Lower lobe of right lung (tissue), 2 donors: ENCODE results near the gene TNRC6A. TPM values are rescaled to one million over a fixed set of nuclear protein-coding genes. Genes with fewer than 3 reads are reported as not detected.

Experiments used
- ATAC-seq, 2 donors: fragments of 200-7000 bp; cut with Tn5 transposase; one replicate each; pipeline ENCODE4 v1.9.1; 2020 to 2022; ENCODE audit warnings: mild to moderate bottlenecking in 2 of 2, moderate library complexity in 2 of 2
- DNase-seq: peaks from one replicate; pipeline ENCODE4 v3.0.0-alpha.2; 2020
- H3K27ac ChIP-seq: fragments of 200-600 bp; one replicate; pipeline ENCODE4 v1.8.0; 2022
- H3K27me3 ChIP-seq: fragments of 200-600 bp; one replicate; pipeline ENCODE4 v1.8.0; 2022; ENCODE audit warnings: low read depth
- H3K36me3 ChIP-seq: fragments of 200-600 bp; one replicate; pipeline ENCODE4 v1.8.0; 2022; ENCODE audit warnings: mild to moderate bottlenecking
- H3K4me1 ChIP-seq: fragments of 200-600 bp; one replicate; pipeline ENCODE4 v1.8.0; 2022
- H3K4me3 ChIP-seq: fragments of 200-600 bp; one replicate; pipeline ENCODE4 v1.8.0; 2022; ENCODE audit warnings: mild to moderate bottlenecking
- H3K9me3 ChIP-seq: fragments of 200-600 bp; one replicate; pipeline ENCODE4 v1.8.0; 2022
- CTCF ChIP-seq: fragments of 200-600 bp; IDR thresholded peaks from one replicate; pipeline ENCODE4 v1.8.0; 2022; ENCODE audit warnings: antibody characterized with exemption, mild to moderate bottlenecking
- intact Hi-C: fragments of 100-400 bp; cut with DNase I; formaldehyde crosslinking; loops from one replicate; pipeline ENCODE4 v1.11.0; 2022
- total RNA-seq: library from RNA; stranded (reverse); fragmentation: NEBNext Ultra II Directional; extraction: Animal tissue kit (Norgen Biotek cat#: 25700); gene quantifications from one replicate; pipeline ENCODE4 v1.2.1, GENCODE V29; 2021
- donor health status: DM: no; HTN: yes; CAD: no; lungs with severe emphysema.

The TNRC6A gene
- total RNA-seq, 1 donor from 2014 or later: 49.4 TPM

GRCh38 chr16:24774510-24774909 is 45.1 kb downstream of the TNRC6A start:
- Histone ChIP-seq H3K36me3 (peaks cover 37% of the 10 kb centered on the region), H3K4me1 (peaks cover 14% of the 10 kb centered on the region), H3K27me3 (no peaks in the 10 kb centered on the region), H3K4me3 (no peak overlapping the region), H3K27ac (no peak overlapping the region), H3K9me3 (no peaks in the 10 kb centered on the region)
- intact Hi-C loops: no loop called here
- DNase-seq (no peak), ATAC-seq (no peak)
- TF ChIP-seq CTCF: no peak

GRCh38 chr16:24775455-24775854 is 46.0 kb downstream of the TNRC6A start:
- Histone ChIP-seq H3K27me3 (no peaks in the 10 kb centered on the region), H3K4me3 (no peak overlapping the region), H3K36me3 (peaks cover 46% of the 10 kb centered on the region), H3K4me1 (peaks cover 14% of the 10 kb centered on the region), H3K27ac (peak overlapping the region; percentile 8), H3K9me3 (no peaks in the 10 kb centered on the region)
- ATAC-seq: peak; percentile 57
- intact Hi-C loops: no loop called here
- TF ChIP-seq CTCF: no peak
- no peak for DNase-seq

- intact Hi-C loops: no loop called here
- no peak overlapping the region for H3K27ac ChIP-seq
- no peak for TF ChIP-seq CTCF
- peaks cover 14% of the 10 kb centered on the region for H3K4me1 ChIP-seq
- no peak overlapping the region for H3K4me3 ChIP-seq
- H3K36me3 ChIP-seq: peaks cover 58% of the 10 kb centered on the region
- H3K27me3 ChIP-seq: no peaks in the 10 kb centered on the region
- DNase-seq (no peak), ATAC-seq (no peak)
- no peaks in the 10 kb centered on the region for H3K9me3 ChIP-seq
These were observed 47.2 kb downstream of the TNRC6A start for GRCh38 chr16:24776501-24777220.

- no peak for TF ChIP-seq CTCF
These were observed 49.2 kb downstream of the TNRC6A start for GRCh38 chr16:24778671-24779070.

GRCh38 chr16:24781256-24781655 is 51.8 kb downstream of the TNRC6A start:
- intact Hi-C loops: no loop called here
- Histone ChIP-seq H3K9me3 (no peaks in the 10 kb centered on the region), H3K36me3 (peaks cover 84% of the 10 kb centered on the region), H3K4me1 (no peaks in the 10 kb centered on the region), H3K27ac (no peak overlapping the region), H3K4me3 (no peak overlapping the region), H3K27me3 (no peaks in the 10 kb centered on the region)
- ATAC-seq: no peak
- DNase-seq: no peak
- no peak for TF ChIP-seq CTCF

More at GRCh38 chr16:24778671-24779070, 49.2 kb downstream of the TNRC6A start:
- Histone ChIP-seq H3K27me3 (no peaks in the 10 kb centered on the region), H3K9me3 (no peaks in the 10 kb centered on the region), H3K36me3 (peaks cover 75% of the 10 kb centered on the region), H3K4me1 (peaks cover 14% of the 10 kb centered on the region), H3K27ac (no peak overlapping the region), H3K4me3 (no peak overlapping the region)
- DNase-seq (no peak), ATAC-seq (no peak)
- intact Hi-C loops: no loop called here
